Measurements from ENCODE around the gene XNDC1N.

- no peak for TF ChIP-seq POLR2A (IDR thresholded peaks at IDR 0.05; ENCODE audit: low read depth, low read length)
- TF ChIP-seq POLR2AphosphoS5 (IDR thresholded peaks at IDR 0.05; ENCODE audit: low read depth, low read length), result no peak
- no peak for TF ChIP-seq TAF1 (IDR thresholded peaks at IDR 0.05; ENCODE audit: borderline replicate concordance, low read depth, low read length)
These were observed 43.3 kb upstream of the XNDC1N start for GRCh38 chr11:71971680-71972079.
